ENCODE results near the gene ANXA10. TPM values are rescaled to one million over a fixed set of nuclear protein-coding genes. Genes with fewer than 3 reads are reported as not detected.
A peak's percentile ranks its signal among the peaks of the same experiment; 100 is the strongest.

The ANXA10 gene
- 0.12 TPM in 1 of 2 replicates, not detected in the other for total RNA-seq (2014; rRNA removed; shearing (Covaris generic))

GRCh38 chr4:168092176-168092712, at the start of gene ANXA10:
Gene ANXA10, plus strand, starts transcription at chr4:168092537. Its CDS starts 164 bp downstream, at chr4:168092701.
- no peaks in the 10 kb centered on the region for H3K36me3 ChIP-seq
- H3K27ac ChIP-seq, result no peak within 1 kb of the TSS
- peaks cover 5% of the 10 kb centered on the region; the same call in 1 of the 2 replicates for H3K9me3 ChIP-seq (replicated peaks)
- no peaks in the 10 kb centered on the region for H3K4me1 ChIP-seq
- H3K4me3 ChIP-seq, result no peak within 1 kb of the TSS
- H3K27me3 ChIP-seq, result no peaks in the 10 kb centered on the region
- DNase-seq, result no peak

GRCh38 chr4:168045354-168045753, 47.0 kb upstream of the ANXA10 start:
- Histone ChIP-seq H3K27me3 (no peaks in the 10 kb centered on the region), H3K4me1 (no peaks in the 10 kb centered on the region), H3K9me3 (replicated peaks) (no peaks in the 10 kb centered on the region), H3K4me3 (no peak overlapping the region), H3K36me3 (no peaks in the 10 kb centered on the region), H3K27ac (no peak overlapping the region)
- DNase-seq, result no peak

GRCh38 chr4:168050002-168050401, 42.3 kb upstream of the ANXA10 start:
- Histone ChIP-seq H3K36me3 (no peaks in the 10 kb centered on the region), H3K27ac (no peak overlapping the region), H3K4me3 (no peak overlapping the region), H3K4me1 (no peaks in the 10 kb centered on the region), H3K27me3 (no peaks in the 10 kb centered on the region), H3K9me3 (replicated peaks) (no peaks in the 10 kb centered on the region)
- no peak for DNase-seq

GRCh38 chr4:168051526-168051925, 40.8 kb upstream of the ANXA10 start:
- Histone ChIP-seq H3K9me3 (replicated peaks) (no peaks in the 10 kb centered on the region), H3K27me3 (no peaks in the 10 kb centered on the region), H3K36me3 (no peaks in the 10 kb centered on the region), H3K27ac (no peak overlapping the region), H3K4me3 (no peak overlapping the region), H3K4me1 (no peaks in the 10 kb centered on the region)
- no peak for DNase-seq

- Histone ChIP-seq H3K4me3 (no peak overlapping the region), H3K9me3 (replicated peaks) (no peaks in the 10 kb centered on the region), H3K36me3 (no peaks in the 10 kb centered on the region), H3K27ac (no peak overlapping the region), H3K27me3 (no peaks in the 10 kb centered on the region), H3K4me1 (peaks cover 1% of the 10 kb centered on the region; the same call in 1 of the 2 replicates)
- DNase-seq, result no peak
Observed at GRCh38 chr4:168057412-168057811, 34.9 kb upstream of the ANXA10 start.

- no peak overlapping the region for H3K27ac ChIP-seq
- DNase-seq, result no peak
Observed at GRCh38 chr4:168059251-168059650, 33.1 kb upstream of the ANXA10 start.

GRCh38 chr4:168063031-168063430, 29.3 kb upstream of the ANXA10 start:
- Histone ChIP-seq H3K27me3 (no peaks in the 10 kb centered on the region), H3K4me3 (no peak overlapping the region), H3K4me1 (peaks cover 6% of the 10 kb centered on the region; the same call in 1 of the 2 replicates), H3K27ac (no peak overlapping the region), H3K9me3 (replicated peaks) (no peaks in the 10 kb centered on the region), H3K36me3 (no peaks in the 10 kb centered on the region)
- DNase-seq, result peak; percentile 7 to 59

More at GRCh38 chr4:168059251-168059650, 33.1 kb upstream of the ANXA10 start:
- Histone ChIP-seq H3K4me3 (no peak overlapping the region), H3K9me3 (replicated peaks) (no peaks in the 10 kb centered on the region), H3K36me3 (no peaks in the 10 kb centered on the region), H3K4me1 (peaks cover 6% of the 10 kb centered on the region; the same call in 1 of the 2 replicates), H3K27me3 (no peaks in the 10 kb centered on the region)

GRCh38 chr4:168070903-168071302, 21.4 kb upstream of the ANXA10 start:
- no peaks in the 10 kb centered on the region for H3K36me3 ChIP-seq
- H3K4me1 ChIP-seq, result no peaks in the 10 kb centered on the region
- H3K27ac ChIP-seq, result no peak overlapping the region
- peaks cover 7% of the 10 kb centered on the region; the same call in 1 of the 2 replicates for H3K9me3 ChIP-seq (replicated peaks)
- H3K27me3 ChIP-seq, result no peaks in the 10 kb centered on the region
- H3K4me3 ChIP-seq, result no peak overlapping the region
- no peak for DNase-seq

GRCh38 chr4:168071304-168071703, 21.0 kb upstream of the ANXA10 start:
- no peak overlapping the region for H3K27ac ChIP-seq
- DNase-seq, result no peak
- H3K36me3 ChIP-seq, result no peaks in the 10 kb centered on the region
- no peaks in the 10 kb centered on the region for H3K27me3 ChIP-seq
- H3K4me3 ChIP-seq, result no peak overlapping the region
- no peaks in the 10 kb centered on the region for H3K4me1 ChIP-seq
- H3K9me3 ChIP-seq (replicated peaks), result peaks cover 7% of the 10 kb centered on the region; the same call in 1 of the 2 replicates

- Histone ChIP-seq H3K27me3 (no peaks in the 10 kb centered on the region), H3K9me3 (replicated peaks) (peaks cover 1% of the 10 kb centered on the region; the same call in 1 of the 2 replicates), H3K27ac (no peak overlapping the region), H3K36me3 (no peaks in the 10 kb centered on the region), H3K4me1 (no peaks in the 10 kb centered on the region), H3K4me3 (no peak overlapping the region)
- no peak for DNase-seq
Observed at GRCh38 chr4:168074861-168075260, 17.5 kb upstream of the ANXA10 start.

- Histone ChIP-seq H3K27me3 (no peaks in the 10 kb centered on the region), H3K4me3 (no peak overlapping the region), H3K9me3 (replicated peaks) (no peaks in the 10 kb centered on the region), H3K4me1 (no peaks in the 10 kb centered on the region), H3K27ac (no peak overlapping the region), H3K36me3 (no peaks in the 10 kb centered on the region)
- DNase-seq, result peak; percentile 66 to 85
Observed at GRCh38 chr4:168076989-168077725, 15.2 kb upstream of the ANXA10 start.

- no peaks in the 10 kb centered on the region for H3K27me3 ChIP-seq
- no peak overlapping the region for H3K27ac ChIP-seq
- no peaks in the 10 kb centered on the region for H3K9me3 ChIP-seq (replicated peaks)
- DNase-seq, result no peak
- H3K36me3 ChIP-seq, result no peaks in the 10 kb centered on the region
- H3K4me1 ChIP-seq, result no peaks in the 10 kb centered on the region
- H3K4me3 ChIP-seq, result no peak overlapping the region
Observed at GRCh38 chr4:168077726-168078239, 14.6 kb upstream of the ANXA10 start.

GRCh38 chr4:168082379-168082778, 10.0 kb upstream of the ANXA10 start:
- DNase-seq, result no peak
- Histone ChIP-seq H3K4me1 (no peaks in the 10 kb centered on the region), H3K4me3 (no peak overlapping the region), H3K27me3 (no peaks in the 10 kb centered on the region), H3K9me3 (replicated peaks) (no peaks in the 10 kb centered on the region; the same call in 1 of the 2 replicates), H3K36me3 (no peaks in the 10 kb centered on the region), H3K27ac (no peak overlapping the region)

GRCh38 chr4:168095776-168096406, 3.6 kb downstream of the ANXA10 start:
- no peak overlapping the region for H3K27ac ChIP-seq
- no peaks in the 10 kb centered on the region for H3K36me3 ChIP-seq
- no peaks in the 10 kb centered on the region for H3K9me3 ChIP-seq (replicated peaks)
- no peaks in the 10 kb centered on the region for H3K4me1 ChIP-seq
- no peaks in the 10 kb centered on the region for H3K27me3 ChIP-seq
- no peak for DNase-seq
- no peak overlapping the region for H3K4me3 ChIP-seq

- H3K4me1 ChIP-seq, result no peaks in the 10 kb centered on the region
- H3K9me3 ChIP-seq (replicated peaks), result no peaks in the 10 kb centered on the region
- DNase-seq, result no peak
- no peak overlapping the region for H3K27ac ChIP-seq
- H3K36me3 ChIP-seq, result no peaks in the 10 kb centered on the region
- H3K4me3 ChIP-seq, result no peak overlapping the region
- H3K27me3 ChIP-seq, result no peaks in the 10 kb centered on the region
Observed at GRCh38 chr4:168096407-168096784, 4.1 kb downstream of the ANXA10 start.
